HuH-7 (cell line): ENCODE data around the gene ZNF470.

ENCODE experiments used
- DNase-seq: peaks from one replicate; pipeline ENCODE4 v3.0.0; 2011; ENCODE audit warnings: low spot score

ZNF470 gene

GRCh38 chr19:56567274-56568120, at the start of gene ZNF470:
Gene ZNF470, plus strand, starts transcription at chr19:56567468. Its CDS starts 2,844 bp downstream, at chr19:56570312.
- DNase-seq: peak; percentile 93

GRCh38 chr19:56525214-56525860, 41.9 kb upstream of the ZNF470 start:
- DNase-seq: no peak

- no peak for DNase-seq
Observed at GRCh38 chr19:56537442-56537841, 29.8 kb upstream of the ZNF470 start.

GRCh38 chr19:56538254-56538760, 29.0 kb upstream of the ZNF470 start:
- peak; percentile 29 for DNase-seq

GRCh38 chr19:56538761-56539263, 28.5 kb upstream of the ZNF470 start, which contains the start of gene ZFP28:
Gene ZFP28, plus strand, starts transcription at chr19:56538948. Its CDS starts 71 bp downstream, at chr19:56539019.
- no peak for DNase-seq

GRCh38 chr19:56543776-56544175, 23.5 kb upstream of the ZNF470 start:
- DNase-seq: no peak

- no peak for DNase-seq
Observed at GRCh38 chr19:56547535-56547934, 19.7 kb upstream of the ZNF470 start.

- DNase-seq: no peak
Observed at GRCh38 chr19:56554272-56554869, 12.9 kb upstream of the ZNF470 start.

- no peak for DNase-seq
Observed at GRCh38 chr19:56562766-56563165, 4.5 kb upstream of the ZNF470 start.

- DNase-seq: peak; percentile 33
Observed at GRCh38 chr19:56566904-56567273, 379 bp upstream of the ZNF470 start.

GRCh38 chr19:56572589-56572988, 5.3 kb downstream of the ZNF470 start:
- DNase-seq: no peak

GRCh38 chr19:56573914-56574313, 6.6 kb downstream of the ZNF470 start:
- no peak for DNase-seq

- no peak for DNase-seq
Observed at GRCh38 chr19:56577719-56578602, 10.7 kb downstream of the ZNF470 start.

GRCh38 chr19:56594446-56594782, 27.1 kb downstream of the ZNF470 start:
- DNase-seq: no peak

GRCh38 chr19:56594783-56595547, 27.7 kb downstream of the ZNF470 start, which contains the start of gene ZNF71:
Gene ZNF71, plus strand, starts transcription at chr19:56595302. Its CDS starts 6,257 bp downstream, at chr19:56601559.
- peak; percentile 96 for DNase-seq

GRCh38 chr19:56595548-56595899, 28.3 kb downstream of the ZNF470 start:
- no peak for DNase-seq

- DNase-seq: no peak
Observed at GRCh38 chr19:56596676-56597075, 29.4 kb downstream of the ZNF470 start.

GRCh38 chr19:56597696-56598095, 30.4 kb downstream of the ZNF470 start:
- DNase-seq: no peak

GRCh38 chr19:56601375-56601774, 34.1 kb downstream of the ZNF470 start:
- no peak for DNase-seq

- DNase-seq: no peak
Observed at GRCh38 chr19:56603829-56604228, 36.6 kb downstream of the ZNF470 start.
